GM10248 (cell line): Measurements from ENCODE around the gene BLOC1S5.

Source experiments
- CTCF ChIA-PET: fragments of 300-600 bp; sonication (Branson Sonifier 250); formaldehyde crosslinking; extraction: SDS; loops from one replicate; lab custom pipeline; 2021; ENCODE audit warnings: antibody characterized with exemption; lab: Yijun Ruan, JAX
- POLR2A ChIA-PET: fragments of 350-650 bp; sonication (Branson Sonifier 250); formaldehyde crosslinking; extraction: SDS; loops from one replicate; lab custom pipeline; 2020; ENCODE audit warnings: antibody characterized with exemption; lab: Yijun Ruan, JAX
- DNase-seq: peaks from one replicate; pipeline ENCODE4 v3.0.0; 2012; ENCODE audit errors: extremely low spot score
- TF ChIP-seq, protein P1 (sequence below): IDR thresholded peaks from 2 replicates; pipeline ENCODE4 v1.5.1; 2012; ENCODE audit warnings: mild to moderate bottlenecking, low read depth; ENCODE audit errors: extremely low read depth, missing control alignments, control extremely low read depth

BLOC1S5 gene

GRCh38 chr6:7979831-7980230 lies 84.4 kb downstream of the BLOC1S5 start:
- POLR2A ChIA-PET, result no interaction called here
- TF ChIP-seq, protein P1, sequence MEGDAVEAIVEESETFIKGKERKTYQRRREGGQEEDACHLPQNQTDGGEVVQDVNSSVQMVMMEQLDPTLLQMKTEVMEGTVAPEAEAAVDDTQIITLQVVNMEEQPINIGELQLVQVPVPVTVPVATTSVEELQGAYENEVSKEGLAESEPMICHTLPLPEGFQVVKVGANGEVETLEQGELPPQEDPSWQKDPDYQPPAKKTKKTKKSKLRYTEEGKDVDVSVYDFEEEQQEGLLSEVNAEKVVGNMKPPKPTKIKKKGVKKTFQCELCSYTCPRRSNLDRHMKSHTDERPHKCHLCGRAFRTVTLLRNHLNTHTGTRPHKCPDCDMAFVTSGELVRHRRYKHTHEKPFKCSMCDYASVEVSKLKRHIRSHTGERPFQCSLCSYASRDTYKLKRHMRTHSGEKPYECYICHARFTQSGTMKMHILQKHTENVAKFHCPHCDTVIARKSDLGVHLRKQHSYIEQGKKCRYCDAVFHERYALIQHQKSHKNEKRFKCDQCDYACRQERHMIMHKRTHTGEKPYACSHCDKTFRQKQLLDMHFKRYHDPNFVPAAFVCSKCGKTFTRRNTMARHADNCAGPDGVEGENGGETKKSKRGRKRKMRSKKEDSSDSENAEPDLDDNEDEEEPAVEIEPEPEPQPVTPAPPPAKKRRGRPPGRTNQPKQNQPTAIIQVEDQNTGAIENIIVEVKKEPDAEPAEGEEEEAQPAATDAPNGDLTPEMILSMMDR, result no peak
- DNase-seq, result no peak
- CTCF ChIA-PET, result no interaction called here

GRCh38 chr6:7978736-7979135 lies 85.5 kb downstream of the BLOC1S5 start:
- CTCF ChIA-PET, result no interaction called here
- no peak for DNase-seq

GRCh38 chr6:7976485-7977056 lies 87.6 kb downstream of the BLOC1S5 start:
- TF ChIP-seq, protein P1, result no peak
- DNase-seq, result no peak
- ChIA-PET POLR2A (no interaction called here), CTCF (interaction anchor here (1.4 to 2.1 kb wide), 2 partner anchors 52 to 83 kb away, joined by 3 to 4 read pairs; no protein-coding TSS in a partner anchor)

More at GRCh38 chr6:7978736-7979135, 85.5 kb downstream of the BLOC1S5 start:
- TF ChIP-seq, protein P1, result no peak
- POLR2A ChIA-PET, result no interaction called here

- CTCF ChIA-PET, result interaction anchor here (2.1 kb wide), 1 partner anchor 51 kb away, joined by 4 read pairs; no protein-coding TSS in a partner anchor
- POLR2A ChIA-PET, result no interaction called here
- DNase-seq, result no peak
- TF ChIP-seq, protein P1, result no peak
Measured at GRCh38 chr6:7975764-7976146, 88.4 kb downstream of the BLOC1S5 start.

- TF ChIP-seq, protein P1, result no peak
- DNase-seq, result no peak
- ChIA-PET POLR2A (no interaction called here), CTCF (interaction anchor here (2.1 kb wide), 1 partner anchor 50 kb away, joined by 4 read pairs; no protein-coding TSS in a partner anchor)
Measured at GRCh38 chr6:7974938-7975763, 89.0 kb downstream of the BLOC1S5 start.

DNA sequence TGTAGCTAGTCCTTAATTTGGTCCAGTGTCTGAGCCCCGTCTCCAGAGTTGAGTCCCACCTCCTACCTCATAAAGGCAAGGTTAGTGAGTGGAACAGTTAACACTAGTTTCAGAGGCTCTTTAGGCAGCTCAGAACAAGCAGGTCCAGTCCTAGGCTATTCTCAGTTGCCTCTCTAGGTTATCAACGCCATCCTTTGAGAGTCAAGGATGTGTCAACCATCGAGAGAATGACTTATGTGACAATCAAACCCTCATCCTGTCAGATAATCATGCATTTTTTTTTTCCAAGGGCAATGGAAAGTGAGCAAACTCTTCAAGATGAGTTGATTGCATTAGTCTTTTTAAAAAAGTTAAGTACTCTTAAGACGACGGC lies 89.6 kb downstream of the BLOC1S5 start:
- TF ChIP-seq, protein P1, result no peak
- DNase-seq, result no peak
- POLR2A ChIA-PET, result no interaction called here
- CTCF ChIA-PET, result interaction anchor here (1.1 kb wide), 1 partner anchor 25 kb away, joined by 3 read pairs; no protein-coding TSS in a partner anchor
